Hepatocyte (in vitro differentiated cells): ENCODE data around the gene RUNX3.

ENCODE experiments used
- CTCF ChIP-seq: fragments of 200-600 bp; sonication (generic); IDR thresholded peaks from 2 replicates; pipeline ENCODE4 v1.5.1; 2016; ENCODE audit warnings: antibody characterized with exemption, mild to moderate bottlenecking; ENCODE audit not compliant: poor library complexity
- EZH2phosphoT487 ChIP-seq: fragments of 200-600 bp; sonication (generic); IDR thresholded peaks from one replicate; pipeline ENCODE4 v1.6.1; 2018; ENCODE audit warnings: antibody characterized with exemption, mild to moderate bottlenecking, low read depth, moderate library complexity; ENCODE audit not compliant: unreplicated experiment, severe bottlenecking

- TF ChIP-seq CTCF, result no peak
- no peak for TF ChIP-seq EZH2phosphoT487
These were observed 30.2 kb downstream of the RUNX3 start for GRCh38 chr1:24899581-24900485.
